ENCODE data around the gene OPCML. TPM values are rescaled to one million over a fixed set of nuclear protein-coding genes. Genes with fewer than 3 reads are reported as not detected.

Gene OPCML
- total and polyA plus RNA-seq, 12 donors = under 0.01 to 1.2 (median 0.39) TPM

GRCh38 chr11:132555617-132556016 is 976.7 kb downstream of the OPCML start:
- no peak for DNase-seq
- ATAC-seq = no peak
- TF ChIP-seq, protein P1, sequence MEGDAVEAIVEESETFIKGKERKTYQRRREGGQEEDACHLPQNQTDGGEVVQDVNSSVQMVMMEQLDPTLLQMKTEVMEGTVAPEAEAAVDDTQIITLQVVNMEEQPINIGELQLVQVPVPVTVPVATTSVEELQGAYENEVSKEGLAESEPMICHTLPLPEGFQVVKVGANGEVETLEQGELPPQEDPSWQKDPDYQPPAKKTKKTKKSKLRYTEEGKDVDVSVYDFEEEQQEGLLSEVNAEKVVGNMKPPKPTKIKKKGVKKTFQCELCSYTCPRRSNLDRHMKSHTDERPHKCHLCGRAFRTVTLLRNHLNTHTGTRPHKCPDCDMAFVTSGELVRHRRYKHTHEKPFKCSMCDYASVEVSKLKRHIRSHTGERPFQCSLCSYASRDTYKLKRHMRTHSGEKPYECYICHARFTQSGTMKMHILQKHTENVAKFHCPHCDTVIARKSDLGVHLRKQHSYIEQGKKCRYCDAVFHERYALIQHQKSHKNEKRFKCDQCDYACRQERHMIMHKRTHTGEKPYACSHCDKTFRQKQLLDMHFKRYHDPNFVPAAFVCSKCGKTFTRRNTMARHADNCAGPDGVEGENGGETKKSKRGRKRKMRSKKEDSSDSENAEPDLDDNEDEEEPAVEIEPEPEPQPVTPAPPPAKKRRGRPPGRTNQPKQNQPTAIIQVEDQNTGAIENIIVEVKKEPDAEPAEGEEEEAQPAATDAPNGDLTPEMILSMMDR (IDR thresholded peaks at IDR 0.05) = no peak

GRCh38 chr11:132551016-132551415 is 981.3 kb downstream of the OPCML start:
- 92 to 95% methylated on average over 5 of the region's 5 CpGs for WGBS, 2 donors
- Histone ChIP-seq H3K9me3 (peaks cover 0 to 20% (median 0%) of the 10 kb centered on the region in 11 donors), H3K27me3 (no peaks in the 10 kb centered on the region), H3K4me3 (no peak overlapping the region), H3K36me3 (no peaks in the 10 kb centered on the region), H3K4me1 (no peaks in the 10 kb centered on the region), H3K27ac (no peak overlapping the region)
- no peak for ATAC-seq
- no peak for DNase-seq
- TF ChIP-seq, protein P1 (IDR thresholded peaks at IDR 0.05) = no peak
- intact Hi-C loops (cut with DNase I) = no loop called here

More at GRCh38 chr11:132555617-132556016, 976.7 kb downstream of the OPCML start:
- Histone ChIP-seq H3K4me3 (no peak overlapping the region), H3K9me3 (peaks cover 0 to 20% (median 0%) of the 10 kb centered on the region in 11 donors), H3K27ac (no peak overlapping the region), H3K4me1 (no peaks in the 10 kb centered on the region), H3K36me3 (no peaks in the 10 kb centered on the region), H3K27me3 (peaks cover 0 to 2% (median 0%) of the 10 kb centered on the region in 7 donors)
- WGBS, 2 donors = 87 to 92% methylated on average over 3 of the region's 3 CpGs
- intact Hi-C loops (cut with DNase I) = loop anchor here in 1 of 10 donors (5.0 kb wide), 1 partner anchor 1097 kb away; no protein-coding TSS in a partner anchor

DNA sequence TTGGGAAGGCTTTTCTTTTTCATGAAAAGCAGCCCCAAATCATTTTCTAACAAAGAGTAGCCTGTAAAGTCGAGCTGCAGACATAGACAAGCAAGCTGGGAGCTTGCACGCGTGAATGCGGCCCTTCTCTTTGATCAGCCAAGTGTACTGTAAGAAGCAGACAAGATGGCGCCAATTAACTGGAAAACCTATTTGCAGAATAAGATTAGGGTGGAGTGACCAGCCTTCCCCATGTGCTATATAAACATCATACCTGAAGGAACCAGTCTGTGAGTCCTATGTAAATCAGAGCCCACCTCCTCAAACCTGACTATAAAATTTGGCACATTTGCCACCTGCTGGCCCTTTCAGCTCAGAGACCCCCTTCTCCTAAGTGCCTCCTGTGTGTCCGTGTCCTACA is 982.7 kb downstream of the OPCML start:
- Histone ChIP-seq H3K9me3 (peaks cover 0 to 20% (median 0%) of the 10 kb centered on the region in 11 donors), H3K36me3 (no peaks in the 10 kb centered on the region), H3K4me3 (no peak overlapping the region), H3K27ac (no peak overlapping the region), H3K4me1 (no peaks in the 10 kb centered on the region), H3K27me3 (no peaks in the 10 kb centered on the region)
- no peak for DNase-seq
- 90 to 93% methylated on average over 6 of the region's 6 CpGs for WGBS, 2 donors
- TF ChIP-seq, protein P1 (IDR thresholded peaks at IDR 0.05) = no peak
- intact Hi-C loops (cut with DNase I) = loop anchor here in 1 of 10 donors (10.0 kb wide), 1 partner anchor 55 kb away; no protein-coding TSS in a partner anchor
- ATAC-seq = no peak

DNA sequence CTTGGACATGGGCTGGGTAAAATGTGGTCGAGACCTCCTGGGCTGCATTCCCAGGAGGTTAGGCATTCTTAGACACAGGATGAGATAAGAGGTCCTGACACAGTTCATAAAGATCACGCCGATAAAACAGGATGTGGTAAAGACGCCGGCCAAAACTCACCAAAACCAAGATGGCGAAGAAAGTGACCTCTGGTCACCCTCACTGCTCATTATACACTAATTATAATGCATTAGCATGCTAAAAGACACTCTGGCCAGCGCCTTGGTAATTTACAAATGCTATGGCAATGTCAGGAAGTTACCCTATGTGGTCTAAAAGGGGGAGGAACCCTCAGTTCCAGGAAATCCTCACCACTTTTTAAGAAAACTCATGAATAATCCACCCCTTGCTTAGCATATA is 983.3 kb downstream of the OPCML start:
- intact Hi-C loops (cut with DNase I) = loop anchor here in 1 of 10 donors (10.0 kb wide), 1 partner anchor 54 kb away; no protein-coding TSS in a partner anchor
- WGBS, 2 donors = 60 to 69% methylated on average over 7 of the region's 7 CpGs
- H3K4me3 ChIP-seq = no peak overlapping the region
- ATAC-seq (no peak), DNase-seq (no peak)
- no peaks in the 10 kb centered on the region for H3K27me3 ChIP-seq
- H3K4me1 ChIP-seq = no peaks in the 10 kb centered on the region
- no peak overlapping the region for H3K27ac ChIP-seq
- peaks cover 0 to 20% (median 0%) of the 10 kb centered on the region in 11 donors for H3K9me3 ChIP-seq
- TF ChIP-seq, protein P1 (IDR thresholded peaks at IDR 0.05) = no peak
- no peaks in the 10 kb centered on the region for H3K36me3 ChIP-seq
